HepG2 (cell line): ENCODE data around the gene EZH1. TPM values are rescaled to one million over a fixed set of nuclear protein-coding genes. Genes with fewer than 3 reads are reported as not detected.

Source experiments
- BCL6 ChIP-seq: IDR thresholded peaks from 2 replicates; pipeline ENCODE4 v1.6.1; 2016; ENCODE audit warnings: missing genetic modification reagents, missing compliant biosample characterization
- CEBPZ ChIP-seq: IDR thresholded peaks from 2 replicates; pipeline ENCODE4 v1.6.1; 2012; ENCODE audit warnings: low read length, improper control_type of control experiment
- HNRNPL ChIP-seq: fragments of 200-400 bp; formaldehyde crosslinking; IDR thresholded peaks from 2 replicates; pipeline ENCODE4 v1.6.1; 2017; ENCODE audit warnings: mild to moderate bottlenecking, low read depth, low read length
- PRPF4 ChIP-seq: fragments of 200-400 bp; formaldehyde crosslinking; IDR thresholded peaks from 2 replicates; pipeline ENCODE4 v1.6.1; 2016; ENCODE audit warnings: low read length, low read depth; ENCODE audit not compliant: poor library complexity, severe bottlenecking
- RAD51 ChIP-seq: fragments of 450-650 bp; IDR thresholded peaks from 2 replicates; pipeline ENCODE4 v1.6.1; 2016; ENCODE audit warnings: borderline replicate concordance
- RELA ChIP-seq: sonication (generic); formaldehyde crosslinking; IDR thresholded peaks from 2 replicates; pipeline ENCODE4 v1.4.0; 2020; ENCODE audit warnings: missing genetic modification reagents
- SCMH1 ChIP-seq: sonication (generic); formaldehyde crosslinking; IDR thresholded peaks from 2 replicates; pipeline ENCODE4 v1.9.0; 2021; ENCODE audit warnings: missing genetic modification reagents, mild to moderate bottlenecking, borderline replicate concordance
- SMARCE1 ChIP-seq: fragments of 450-650 bp; IDR thresholded peaks from 2 replicates; pipeline ENCODE4 v1.6.1; 2017; ENCODE audit warnings: borderline replicate concordance
- SRY ChIP-seq: sonication (generic); formaldehyde crosslinking; IDR thresholded peaks from 2 replicates; pipeline ENCODE4 v1.8.0; 2022; ENCODE audit warnings: mild to moderate bottlenecking, missing genetic modification reagents
- TEF ChIP-seq: sonication (generic); formaldehyde crosslinking; IDR thresholded peaks from 2 replicates; pipeline ENCODE4 v1.5.0; 2020; ENCODE audit warnings: missing genetic modification reagents
- ZNF143 ChIP-seq: sonication (generic); formaldehyde crosslinking; IDR thresholded peaks from 2 replicates; pipeline ENCODE4 v1.4.0; 2020; ENCODE audit warnings: missing genetic modification reagents
- ZNF333 ChIP-seq: sonication (generic); formaldehyde crosslinking; IDR thresholded peaks from 2 replicates; pipeline ENCODE4 v1.4.0; 2020; ENCODE audit warnings: mild to moderate bottlenecking, missing genetic modification reagents, borderline replicate concordance
- ZNF496 ChIP-seq: sonication (generic); formaldehyde crosslinking; IDR thresholded peaks from 2 replicates; pipeline ENCODE4 v1.8.1; 2023; ENCODE audit warnings: mild to moderate bottlenecking, moderate library complexity, missing genetic modification reagents; ENCODE audit not compliant: insufficient replicate concordance
- ZNF512 ChIP-seq: sonication (generic); formaldehyde crosslinking; IDR thresholded peaks from 2 replicates; pipeline ENCODE4 v1.4.0; 2020; ENCODE audit warnings: mild to moderate bottlenecking, missing genetic modification reagents
- ZNF703 ChIP-seq: sonication (generic); formaldehyde crosslinking; IDR thresholded peaks from 2 replicates; pipeline ENCODE4 v1.5.1; 2020; ENCODE audit warnings: missing genetic modification reagents, mild to moderate bottlenecking, moderate library complexity, borderline replicate concordance
- ZNF850 ChIP-seq: sonication (generic); formaldehyde crosslinking; conservative IDR thresholded peaks from 2 replicates; pipeline ENCODE4 v1.9.0; 2021; ENCODE audit warnings: mild to moderate bottlenecking, missing genetic modification reagents
- ZNF891 ChIP-seq: sonication (generic); formaldehyde crosslinking; IDR thresholded peaks from 2 replicates; pipeline ENCODE4 v1.5.0; 2020; ENCODE audit warnings: mild to moderate bottlenecking, missing genetic modification reagents
- polyA plus RNA-seq, 8 experiments: library from polyadenylated mRNA; depleted of rRNA in 3 of 8; stranded (reverse) in 7 of 8; unstranded in 1 of 8; fragments of >200 nt; fragmentation: Illumina TruSeq in 4 of 8; extraction: Trizol in 4 of 8; gene quantifications; 2 replicates each; pipeline versions ENCODE4 v1.2.1 to v1.2.3, GENCODE V29; 2011 to 2016; ENCODE audit warnings: low read depth in 4 of 8, missing spikeins in 1 of 8, mixed read lengths in 1 of 8; ENCODE audit not compliant: insufficient read depth in 1 of 8
- total RNA-seq, 5 experiments: library from RNA; depleted of rRNA; stranded (reverse); fragments of >200 nt; fragmentation: Illumina TruSeq; extraction: Trizol; gene quantifications; 2 replicates each; pipeline ENCODE4 v1.2.3, GENCODE V29; 2016; ENCODE audit warnings: low read depth in 1 of 5
- TF ChIP-seq, protein P1 (sequence below): sonication (generic); formaldehyde crosslinking; IDR thresholded peaks from 2 replicates; pipeline ENCODE4 v1.4.0; 2020; ENCODE audit warnings: missing genetic modification reagents, borderline replicate concordance
- TF ChIP-seq, protein P2 (sequence below): fragments of 450-650 bp; IDR thresholded peaks from 2 replicates; pipeline ENCODE4 v1.6.1; 2017

EZH1 gene
- total and polyA plus RNA-seq, 2 of the 13 experiments (the other 11 are each of a cell fraction or from before 2014, with no cell fraction given) = 11.6 to 24.0 TPM

DNA sequence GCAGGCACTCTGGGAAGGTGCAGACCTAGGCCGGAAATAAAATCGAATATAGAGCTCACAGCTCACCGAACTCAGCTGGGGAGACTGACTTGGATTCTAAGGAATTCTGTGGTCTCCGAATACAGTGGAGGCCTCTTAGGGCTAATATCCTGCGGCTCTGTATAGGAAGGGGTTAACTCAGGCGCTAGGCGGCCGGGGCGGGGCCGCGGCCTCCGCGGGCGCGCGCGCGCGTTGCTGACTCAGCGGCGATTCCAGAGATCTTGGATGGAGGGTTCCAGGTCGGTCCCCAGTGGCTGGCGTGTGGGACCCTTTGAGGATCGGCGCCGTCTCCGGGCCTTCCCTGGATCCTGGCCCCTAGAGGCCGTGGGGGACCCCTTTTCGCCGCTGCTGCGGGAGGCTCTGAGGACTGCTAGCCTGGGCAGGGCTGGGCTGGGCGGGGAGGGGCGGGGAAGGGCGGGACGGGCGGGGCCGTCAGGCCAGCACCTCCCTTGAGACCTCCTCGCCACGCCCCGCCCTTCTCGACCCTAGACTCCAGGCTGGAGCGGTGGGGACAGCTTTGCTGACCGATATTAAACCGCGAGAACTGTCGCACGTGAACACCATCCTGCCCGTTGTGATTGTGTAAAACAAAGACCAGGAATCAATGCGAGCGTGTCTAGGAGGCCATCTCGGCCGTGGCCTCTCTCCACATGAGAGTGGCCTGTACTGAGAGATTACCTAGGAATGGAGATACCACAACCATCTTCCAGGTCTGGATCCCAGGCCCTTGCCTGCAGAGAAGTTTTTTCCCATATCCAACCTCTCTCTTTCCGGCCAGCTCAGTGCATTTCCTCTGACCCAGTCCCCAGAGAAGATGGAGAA, 66.7 kb downstream of the EZH1 start (continued):
- TF ChIP-seq RELA (CRISPR knock-in tag) = peak; percentile 73; the same call in 1 of the 2 replicates
- TF ChIP-seq RAD51 = no peak
- TF ChIP-seq, protein P1, sequence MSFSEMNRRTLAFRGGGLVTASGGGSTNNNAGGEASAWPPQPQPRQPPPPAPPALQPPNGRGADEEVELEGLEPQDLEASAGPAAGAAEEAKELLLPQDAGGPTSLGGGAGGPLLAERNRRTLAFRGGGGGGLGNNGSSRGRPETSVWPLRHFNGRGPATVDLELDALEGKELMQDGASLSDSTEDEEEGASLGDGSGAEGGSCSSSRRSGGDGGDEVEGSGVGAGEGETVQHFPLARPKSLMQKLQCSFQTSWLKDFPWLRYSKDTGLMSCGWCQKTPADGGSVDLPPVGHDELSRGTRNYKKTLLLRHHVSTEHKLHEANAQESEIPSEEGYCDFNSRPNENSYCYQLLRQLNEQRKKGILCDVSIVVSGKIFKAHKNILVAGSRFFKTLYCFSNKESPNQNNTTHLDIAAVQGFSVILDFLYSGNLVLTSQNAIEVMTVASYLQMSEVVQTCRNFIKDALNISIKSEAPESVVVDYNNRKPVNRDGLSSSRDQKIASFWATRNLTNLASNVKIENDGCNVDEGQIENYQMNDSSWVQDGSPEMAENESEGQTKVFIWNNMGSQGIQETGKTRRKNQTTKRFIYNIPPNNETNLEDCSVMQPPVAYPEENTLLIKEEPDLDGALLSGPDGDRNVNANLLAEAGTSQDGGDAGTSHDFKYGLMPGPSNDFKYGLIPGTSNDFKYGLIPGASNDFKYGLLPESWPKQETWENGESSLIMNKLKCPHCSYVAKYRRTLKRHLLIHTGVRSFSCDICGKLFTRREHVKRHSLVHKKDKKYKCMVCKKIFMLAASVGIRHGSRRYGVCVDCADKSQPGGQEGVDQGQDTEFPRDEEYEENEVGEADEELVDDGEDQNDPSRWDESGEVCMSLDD = 0 out of 2 replicates have a peak, but pooled peaks have one; percentile 47
- TF ChIP-seq PRPF4 = no peak
- no peak for TF ChIP-seq ZNF333 (CRISPR knock-in tag)
- TF ChIP-seq ZNF850 (CRISPR knock-in tag) = no peak
- peak; percentile 88 for TF ChIP-seq SRY (CRISPR knock-in tag)
- peak; percentile 85 for TF ChIP-seq ZNF891
- TF ChIP-seq SMARCE1 = no peak
- TF ChIP-seq HNRNPL = no peak
- no peak for TF ChIP-seq ZNF512 (CRISPR knock-in tag)
- TF ChIP-seq ZNF496 = no peak
- TF ChIP-seq ZNF143 (CRISPR knock-in tag) = peak; percentile 70
- peak; percentile 19; the same call in 1 of the 2 replicates for TF ChIP-seq TEF (CRISPR knock-in tag)
- TF ChIP-seq, protein P2, sequence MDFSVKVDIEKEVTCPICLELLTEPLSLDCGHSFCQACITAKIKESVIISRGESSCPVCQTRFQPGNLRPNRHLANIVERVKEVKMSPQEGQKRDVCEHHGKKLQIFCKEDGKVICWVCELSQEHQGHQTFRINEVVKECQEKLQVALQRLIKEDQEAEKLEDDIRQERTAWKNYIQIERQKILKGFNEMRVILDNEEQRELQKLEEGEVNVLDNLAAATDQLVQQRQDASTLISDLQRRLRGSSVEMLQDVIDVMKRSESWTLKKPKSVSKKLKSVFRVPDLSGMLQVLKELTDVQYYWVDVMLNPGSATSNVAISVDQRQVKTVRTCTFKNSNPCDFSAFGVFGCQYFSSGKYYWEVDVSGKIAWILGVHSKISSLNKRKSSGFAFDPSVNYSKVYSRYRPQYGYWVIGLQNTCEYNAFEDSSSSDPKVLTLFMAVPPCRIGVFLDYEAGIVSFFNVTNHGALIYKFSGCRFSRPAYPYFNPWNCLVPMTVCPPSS = no peak
- no peak for TF ChIP-seq SCMH1 (CRISPR knock-in tag)
- TF ChIP-seq ZNF703 (CRISPR knock-in tag) = no peak
- TF ChIP-seq BCL6 (CRISPR knock-in tag) = peak; percentile 85
- no peak for TF ChIP-seq CEBPZ
